HEK293 (cell line): ENCODE measurements around the gene OPALIN.

ENCODE experiments used
- CTCF ChIA-PET: fragments of 350-600 bp; formaldehyde crosslinking; extraction: SDS; loops from one replicate; lab custom pipeline; 2021; ENCODE audit warnings: antibody characterized with exemption; lab: Yijun Ruan, JAX
- POLR2A ChIA-PET: fragments of 300-600 bp; formaldehyde crosslinking; extraction: SDS; loops from one replicate; lab custom pipeline; 2020; ENCODE audit warnings: antibody characterized with exemption, inconsistent platforms; lab: Yijun Ruan, JAX
- H3K27ac ChIP-seq: fragments of 200-500 bp; sonication (Bioruptor generic); 2 replicates; pipeline ENCODE4 v1.5.1; 2014; ENCODE audit warnings: low read depth, low read length, control low read depth, inconsistent platforms; ENCODE audit errors: extremely low read depth
- H3K36me3 ChIP-seq, 2 experiments: fragments of 200-500 bp in 1 of 2; sonication (Bioruptor generic) in 1 of 2; 1 replicate in 1 of 2; 2 replicates in 1 of 2; pipeline ENCODE4 v1.5.1; 2014 to 2017; ENCODE audit warnings: inconsistent platforms in 2 of 2, low read length in 2 of 2; ENCODE audit not compliant: control insufficient read depth in 2 of 2, insufficient read depth in 1 of 2
- H3K4me1 ChIP-seq: fragments of 200-500 bp; sonication (Bioruptor generic); 2 replicates; pipeline ENCODE4 v1.5.1; 2014; ENCODE audit warnings: mild to moderate bottlenecking, low read length, inconsistent platforms; ENCODE audit not compliant: control insufficient read depth, insufficient read depth
- H3K4me3 ChIP-seq: 2 replicates; pipeline ENCODE4 v1.5.1; 2011; ENCODE audit warnings: low read depth, mild to moderate bottlenecking, control low read depth, low read length, moderate library complexity
- H3K9me3 ChIP-seq: fragments of 200-500 bp; sonication (Bioruptor generic); 2 replicates; pipeline ENCODE4 v1.5.1; 2014; ENCODE audit warnings: low read depth, low read length, inconsistent platforms; ENCODE audit not compliant: control insufficient read depth, insufficient read depth
- AEBP2 ChIP-seq: fragments of 450-650 bp; formaldehyde crosslinking; IDR thresholded peaks from 2 replicates; pipeline ENCODE4 v1.5.1; 2016; ENCODE audit warnings: missing biosample characterization, missing genetic modification characterization, borderline replicate concordance
- CTCF ChIP-seq: fragments of 450-650 bp; formaldehyde crosslinking; IDR thresholded peaks from 2 replicates; pipeline ENCODE4 v1.5.1; 2016; ENCODE audit warnings: missing biosample characterization, missing genetic modification characterization
- PATZ1 ChIP-seq: fragments of 450-650 bp; formaldehyde crosslinking; IDR thresholded peaks from 2 replicates; pipeline ENCODE4 v1.5.1; 2016; ENCODE audit warnings: missing biosample characterization, missing genetic modification characterization
- SALL2 ChIP-seq: fragments of 450-650 bp; formaldehyde crosslinking; IDR thresholded peaks from 2 replicates; pipeline ENCODE4 v1.5.0; 2017; ENCODE audit warnings: missing biosample characterization, mild to moderate bottlenecking, missing genetic modification characterization, borderline replicate concordance
- SCRT1 ChIP-seq: fragments of 450-650 bp; formaldehyde crosslinking; IDR thresholded peaks from 2 replicates; pipeline ENCODE4 v1.5.1; 2016; ENCODE audit warnings: missing biosample characterization, missing genetic modification characterization, borderline replicate concordance
- TRIM28 ChIP-seq: IDR thresholded peaks from 2 replicates; pipeline ENCODE4 v1.6.1; 2011; ENCODE audit warnings: low read length, control low read depth, borderline replicate concordance
- ZBTB17 ChIP-seq: fragments of 450-650 bp; formaldehyde crosslinking; IDR thresholded peaks from 2 replicates; pipeline ENCODE4 v1.5.1; 2016; ENCODE audit warnings: missing biosample characterization, missing genetic modification characterization
- ZBTB7A ChIP-seq: fragments of 450-650 bp; formaldehyde crosslinking; IDR thresholded peaks from 2 replicates; pipeline ENCODE4 v1.5.1; 2016; ENCODE audit warnings: low read depth, missing biosample characterization, missing genetic modification characterization
- ZNF140 ChIP-seq: fragments of 450-650 bp; formaldehyde crosslinking; IDR thresholded peaks from 2 replicates; pipeline ENCODE4 v1.5.1; 2016; ENCODE audit warnings: missing biosample characterization, missing genetic modification characterization
- ZNF394 ChIP-seq: fragments of 450-650 bp; formaldehyde crosslinking; IDR thresholded peaks from 2 replicates; pipeline ENCODE4 v1.5.1; 2016; ENCODE audit warnings: missing biosample characterization, missing genetic modification characterization, mild to moderate bottlenecking, moderate library complexity, borderline replicate concordance
- ZNF48 ChIP-seq: fragments of 450-650 bp; formaldehyde crosslinking; IDR thresholded peaks from 2 replicates; pipeline ENCODE4 v1.5.1; 2016; ENCODE audit warnings: missing biosample characterization, missing genetic modification characterization
- ZNF654 ChIP-seq: fragments of 450-650 bp; formaldehyde crosslinking; IDR thresholded peaks from 2 replicates; pipeline ENCODE4 v1.5.1; 2016; ENCODE audit warnings: low read depth, missing biosample characterization, missing genetic modification characterization
- ZNF677 ChIP-seq: fragments of 450-650 bp; IDR thresholded peaks from 2 replicates; pipeline ENCODE4 v1.5.0; 2018; ENCODE audit warnings: missing biosample characterization, mild to moderate bottlenecking, missing genetic modification characterization, moderate library complexity
- ZNF785 ChIP-seq: fragments of 450-650 bp; formaldehyde crosslinking; IDR thresholded peaks from 2 replicates; pipeline ENCODE4 v1.5.1; 2016; ENCODE audit warnings: missing biosample characterization, missing genetic modification characterization
- ZNF837 ChIP-seq: fragments of 450-650 bp; formaldehyde crosslinking; IDR thresholded peaks from 2 replicates; pipeline ENCODE4 v1.5.1; 2016; ENCODE audit warnings: missing biosample characterization, missing genetic modification characterization
- ZSCAN4 ChIP-seq: fragments of 450-650 bp; formaldehyde crosslinking; IDR thresholded peaks from 2 replicates; pipeline ENCODE4 v1.5.1; 2017; ENCODE audit warnings: missing biosample characterization, missing genetic modification characterization

The OPALIN gene

GRCh38 chr10:96371356-96371755 lies 12.6 kb upstream of the OPALIN start:
- H3K4me1 ChIP-seq, result no peaks in the 10 kb centered on the region
- H3K27ac ChIP-seq, result no peak overlapping the region
- TF ChIP-seq ZNF677 (tag by site-specific recombination) (no peak), ZNF394 (tag by site-specific recombination) (no peak), ZSCAN4 (no peak), ZNF785 (no peak), AEBP2 (tag by site-specific recombination) (no peak), ZNF48 (tag by site-specific recombination) (no peak), SCRT1 (tag by site-specific recombination) (no peak), PATZ1 (no peak)
- TF ChIP-seq, all 188 proteins: peak for 0
- Histone ChIP-seq H3K4me3 (no peak overlapping the region), H3K9me3 (no peaks in the 10 kb centered on the region), H3K36me3 (no peaks in the 10 kb centered on the region)
- CTCF ChIA-PET, result interaction anchor here (0.6 to 3.0 kb wide), 18 partner anchors 10 to 1042 kb away, joined by 3 to 21 read pairs (median 4); no protein-coding TSS in a partner anchor
- POLR2A ChIA-PET, result no interaction called here

- no peaks in the 10 kb centered on the region for H3K36me3 ChIP-seq
- no peaks in the 10 kb centered on the region for H3K4me1 ChIP-seq
- ChIA-PET CTCF (interaction anchor here (0.6 to 3.0 kb wide), 35 partner anchors 9 to 707 kb away, joined by 3 to 21 read pairs (median 4); partner anchors contain the start of gene OPALIN), POLR2A (no interaction called here)
- H3K27ac ChIP-seq, result no peak overlapping the region
- TF ChIP-seq ZBTB7A, result no peak
- peak; percentile 71 for TF ChIP-seq ZNF654 (tag by site-specific recombination)
- TF ChIP-seq TRIM28, result 0 out of 2 replicates have a peak, but pooled peaks have one; percentile 30
- TF ChIP-seq ZNF140, result no peak
- no peak for TF ChIP-seq SALL2 (tag by site-specific recombination)
- no peak for TF ChIP-seq ZNF837 (tag by site-specific recombination)
- TF ChIP-seq CTCF (tag by site-specific recombination), result peak; percentile 31; the same call in 1 of the 2 replicates
- peak; percentile 59 for TF ChIP-seq ZBTB17 (tag by site-specific recombination)
- H3K9me3 ChIP-seq, result no peaks in the 10 kb centered on the region
- H3K4me3 ChIP-seq, result no peak overlapping the region
These were observed 11.9 kb upstream of the OPALIN start for GRCh38 chr10:96370584-96371157.
